SK-N-SH (cell line): ENCODE measurements around the gene ABHD6. TPM values are rescaled to one million over a fixed set of nuclear protein-coding genes. Genes with fewer than 3 reads are reported as not detected.

ENCODE experiments used
- CTCF ChIA-PET: fragments of 300-600, 350-600 bp; formaldehyde crosslinking; extraction: SDS; loops from one replicate; lab custom pipeline; 2021; lab: Yijun Ruan, JAX
- POLR2A ChIA-PET: fragments of 350-600 bp; sonication (Branson Sonifier 250); formaldehyde crosslinking; extraction: SDS; loops from one replicate; lab custom pipeline; 2020; ENCODE audit warnings: antibody characterized with exemption, inconsistent platforms; lab: Yijun Ruan, JAX
- DNase-seq: peaks from one replicate; pipeline ENCODE4 v3.0.0; 2012
- H2AFZ ChIP-seq: fragments of 200-600 bp; sonication (generic); 2 replicates; pipeline ENCODE4 v1.8.1; 2016; ENCODE audit warnings: antibody characterized with exemption, mild to moderate bottlenecking, low read depth
- H3F3A ChIP-seq: fragments of 200-600 bp; sonication (generic); replicated peaks from 2 replicates; pipeline ENCODE3; 2016; ENCODE audit warnings: antibody characterized with exemption, mild to moderate bottlenecking; ENCODE audit not compliant: insufficient read depth
- H3K27ac ChIP-seq, 2 experiments: fragments of 200-500 bp in 1 of 2; fragments of 200-600 bp in 1 of 2; sonication (Bioruptor generic) in 1 of 2; sonication (generic), shearing (Covaris generic) in 1 of 2; 2 replicates each; pipeline versions ENCODE4 v1.5.1 to v1.6.1; 2014 to 2016; ENCODE audit warnings: low read depth in 2 of 2, inconsistent platforms in 1 of 2, low read length in 1 of 2, mild to moderate bottlenecking in 1 of 2, mixed read lengths in 1 of 2
- H3K27me3 ChIP-seq: fragments of 200-600 bp; sonication (generic), shearing (Covaris generic); 2 replicates; pipeline ENCODE4 v1.6.1; 2016; ENCODE audit warnings: mixed run types; ENCODE audit not compliant: insufficient read depth
- H3K36me3 ChIP-seq, 2 experiments: fragments of 200-500 bp in 1 of 2; fragments of 200-600 bp in 1 of 2; sonication (Bioruptor generic) in 1 of 2; sonication (generic) in 1 of 2; replicated peaks in 1 of 2; 2 replicates each; pipeline versions ENCODE3 to v1.5.1; 2014 to 2016; ENCODE audit warnings: low read length in 1 of 2, mild to moderate bottlenecking in 1 of 2; ENCODE audit not compliant: insufficient read depth in 2 of 2, control insufficient read depth in 1 of 2
- H3K4me1 ChIP-seq, 2 experiments: fragments of 200-500 bp in 1 of 2; fragments of 200-600 bp in 1 of 2; sonication (Bioruptor generic) in 1 of 2; sonication (generic), shearing (Covaris generic) in 1 of 2; 2 replicates each; pipeline versions ENCODE4 v1.5.1 to v1.6.1; 2014 to 2016; ENCODE audit warnings: low read depth in 1 of 2, low read length in 1 of 2, mixed run types in 1 of 2; ENCODE audit not compliant: insufficient read depth in 2 of 2, control insufficient read depth in 1 of 2
- H3K4me2 ChIP-seq: fragments of 200-600 bp; sonication (generic), shearing (Covaris generic); 2 replicates; pipeline ENCODE4 v1.6.1; 2017; ENCODE audit warnings: mixed run types
- H3K4me3 ChIP-seq, 2 experiments: fragments of 200-500 bp in 1 of 2; fragments of 200-600 bp in 1 of 2; sonication (Bioruptor generic) in 1 of 2; sonication (generic), shearing (Covaris generic) in 1 of 2; 2 replicates each; pipeline versions ENCODE4 v1.5.1 to v1.8.1; 2014 to 2016; ENCODE audit warnings: low read depth in 2 of 2, inconsistent platforms in 1 of 2, low read length in 1 of 2, mild to moderate bottlenecking in 1 of 2, mixed read lengths in 1 of 2, moderate library complexity in 1 of 2
- H3K79me2 ChIP-seq: fragments of 200-600 bp; sonication (generic); 2 replicates; pipeline ENCODE4 v1.8.1; 2017; ENCODE audit warnings: mild to moderate bottlenecking; ENCODE audit not compliant: insufficient read depth
- H3K9ac ChIP-seq: fragments of 200-600 bp; sonication (generic); 2 replicates; pipeline ENCODE4 v1.6.1; 2017; ENCODE audit warnings: mixed run types
- H3K9me2 ChIP-seq: fragments of 200-600 bp; sonication (generic); 2 replicates; pipeline ENCODE4 v1.6.1; 2017; ENCODE audit warnings: mixed run types
- H3K9me3 ChIP-seq: fragments of 200-600 bp; sonication (generic); 2 replicates; pipeline ENCODE4 v1.6.1; 2017; ENCODE audit warnings: mixed run types, mild to moderate bottlenecking, moderate library complexity
- H4K20me1 ChIP-seq: fragments of 200-600 bp; sonication (generic); 2 replicates; pipeline ENCODE4 v1.6.1; 2017; ENCODE audit warnings: mild to moderate bottlenecking, mixed run types; ENCODE audit not compliant: insufficient read depth
- CHD2 ChIP-seq: fragments of 150-350 bp; IDR thresholded peaks from 2 replicates; pipeline ENCODE4 v1.6.1; 2018; ENCODE audit warnings: low read length; ENCODE audit not compliant: partially characterized antibody
- EP300 ChIP-seq, 2 experiments: IDR thresholded peaks; 2 replicates each; pipeline versions ENCODE4 v1.4.0 to v1.6.1; 2012; ENCODE audit warnings: borderline replicate concordance in 1 of 2, low read depth in 1 of 2, low read length in 1 of 2
- FOXM1 ChIP-seq: IDR thresholded peaks from 2 replicates; pipeline ENCODE4 v1.4.0; 2012; ENCODE audit warnings: low read depth, mild to moderate bottlenecking
- MEF2A ChIP-seq: IDR thresholded peaks from 2 replicates; pipeline ENCODE4 v1.4.0; 2012; ENCODE audit warnings: low read depth, borderline replicate concordance
- MXI1 ChIP-seq: IDR thresholded peaks from 2 replicates; pipeline ENCODE4 v1.6.1; 2012; ENCODE audit warnings: mild to moderate bottlenecking, low read depth, low read length, improper control_type of control experiment
- NFIC ChIP-seq: IDR thresholded peaks from 2 replicates; pipeline ENCODE4 v1.4.0; 2012; ENCODE audit warnings: borderline replicate concordance
- RAD21 ChIP-seq: IDR thresholded peaks from 2 replicates; pipeline ENCODE4 v1.6.1; 2012; ENCODE audit warnings: mild to moderate bottlenecking, low read length
- RCOR1 ChIP-seq: fragments of 150-350 bp; IDR thresholded peaks from 2 replicates; pipeline ENCODE4 v1.6.1; 2017; ENCODE audit warnings: antibody characterized with exemption, low read length
- RXRA ChIP-seq: IDR thresholded peaks from 2 replicates; pipeline ENCODE4 v1.4.0; 2012; ENCODE audit warnings: low read depth, mild to moderate bottlenecking, borderline replicate concordance
- SIN3A ChIP-seq: IDR thresholded peaks from 2 replicates; pipeline ENCODE4 v1.6.1; 2012; ENCODE audit warnings: low read depth, mild to moderate bottlenecking, low read length, moderate library complexity, borderline replicate concordance
- SMC3 ChIP-seq: IDR thresholded peaks from 2 replicates; pipeline ENCODE4 v1.6.1; 2012; ENCODE audit warnings: low read depth, low read length, improper control_type of control experiment
- TAF1 ChIP-seq: IDR thresholded peaks from 2 replicates; pipeline ENCODE4 v1.6.1; 2012; ENCODE audit warnings: low read depth, mild to moderate bottlenecking, low read length, moderate library complexity, borderline replicate concordance
- TEAD4 ChIP-seq: IDR thresholded peaks from 2 replicates; pipeline ENCODE4 v1.4.0; 2012; ENCODE audit warnings: mild to moderate bottlenecking, borderline replicate concordance; ENCODE audit not compliant: insufficient read depth
- WGBS: methylation state at CpG from one replicate; pipeline ENCODE4 v1.1.6; 2017; ENCODE audit warnings: low lambda C conversion rate; 5-methylcytosine and 5-hydroxymethylcytosine counted together
- polyA plus RNA-seq, 3 experiments: library from polyadenylated mRNA; depleted of rRNA; stranded (reverse); fragments of >200 nt; gene quantifications; 2 replicates each; pipeline ENCODE4 v1.2.3, GENCODE V29; 2012
- TF ChIP-seq, protein P1 (sequence below): IDR thresholded peaks from 2 replicates; pipeline ENCODE4 v1.6.1; 2012; ENCODE audit warnings: mild to moderate bottlenecking, low read depth, low read length, moderate library complexity
- TF ChIP-seq, protein P2 (sequence below): fragments of 150-350 bp; IDR thresholded peaks from 2 replicates; pipeline ENCODE4 v1.6.1; 2016; ENCODE audit warnings: mild to moderate bottlenecking, low read depth, low read length
- TF ChIP-seq, protein P3 (sequence below): IDR thresholded peaks from 2 replicates; pipeline ENCODE4 v1.4.0; 2012; ENCODE audit warnings: low read depth, borderline replicate concordance
- TF ChIP-seq, protein P4 (sequence below): IDR thresholded peaks from 2 replicates; pipeline ENCODE4 v1.4.0; 2012; ENCODE audit warnings: low read depth
- TF ChIP-seq, protein P5 (sequence below): IDR thresholded peaks from 2 replicates; pipeline ENCODE4 v1.4.0; 2012; ENCODE audit warnings: low read depth, borderline replicate concordance

The ABHD6 gene
- polyA plus RNA-seq, 1 of the 3 experiments (the other 2 are of a cell fraction): 10.7 TPM

DNA sequence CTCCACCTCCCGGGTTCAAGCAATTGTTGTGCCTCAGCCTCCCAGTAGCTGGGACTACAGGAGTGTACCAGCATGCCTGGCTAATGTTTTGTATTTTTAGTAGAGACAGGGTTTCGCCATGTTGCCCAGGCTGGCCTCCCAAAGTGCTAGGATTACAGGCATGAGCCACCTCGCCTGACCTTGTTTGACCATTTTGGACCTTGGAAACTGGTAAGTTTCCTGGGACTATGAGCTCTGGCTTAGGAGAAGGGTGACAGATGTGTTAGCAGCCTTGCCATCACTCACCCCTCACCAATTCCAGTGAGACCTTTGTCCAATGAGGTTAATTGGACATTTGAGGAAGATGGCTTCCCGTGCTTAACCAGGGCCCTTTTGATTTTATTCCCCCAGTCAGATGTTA, 46.7 kb upstream of the ABHD6 start:
- no peaks in the 10 kb centered on the region for H3K79me2 ChIP-seq

DNA sequence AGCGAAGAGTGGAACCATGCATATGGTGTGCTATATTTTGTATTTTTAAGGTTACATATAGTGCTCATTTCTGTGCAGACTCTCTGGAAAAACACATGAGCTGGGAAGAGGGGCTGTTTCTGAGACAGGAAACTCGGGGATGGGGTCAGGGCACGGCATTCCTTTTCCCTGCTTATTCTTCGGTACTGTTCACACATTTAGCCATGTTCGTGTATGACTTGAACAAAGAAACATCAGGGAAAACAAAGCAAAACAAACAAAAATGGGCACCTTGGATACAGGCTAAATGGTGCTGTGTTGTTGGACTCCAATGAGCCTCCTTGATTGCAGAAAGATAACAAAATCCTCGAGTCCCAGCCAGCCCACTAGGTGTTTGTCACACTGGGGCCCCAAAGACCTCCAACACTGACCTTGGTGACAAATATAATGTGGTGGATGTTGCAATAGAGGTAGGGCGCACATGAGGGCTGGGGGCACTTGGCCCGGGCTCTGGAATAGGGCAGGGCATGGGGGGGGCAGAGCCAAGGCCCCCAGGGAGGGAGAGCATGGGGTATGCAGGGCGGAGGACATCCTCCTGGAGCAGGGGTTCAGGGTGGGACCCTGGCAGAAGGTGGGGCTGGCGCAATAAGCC, 46.1 kb upstream of the ABHD6 start:
- H3K4me2 ChIP-seq: no peak overlapping the region
- ChIA-PET POLR2A (no interaction called here), CTCF (interaction anchor here (4.2 to 8.9 kb wide), 3 partner anchors 14 to 116 kb away, joined by 35 to 63 read pairs (median 44); partner anchors contain the start of genes HTD2 and RPP14)
- TF ChIP-seq, protein P1, sequence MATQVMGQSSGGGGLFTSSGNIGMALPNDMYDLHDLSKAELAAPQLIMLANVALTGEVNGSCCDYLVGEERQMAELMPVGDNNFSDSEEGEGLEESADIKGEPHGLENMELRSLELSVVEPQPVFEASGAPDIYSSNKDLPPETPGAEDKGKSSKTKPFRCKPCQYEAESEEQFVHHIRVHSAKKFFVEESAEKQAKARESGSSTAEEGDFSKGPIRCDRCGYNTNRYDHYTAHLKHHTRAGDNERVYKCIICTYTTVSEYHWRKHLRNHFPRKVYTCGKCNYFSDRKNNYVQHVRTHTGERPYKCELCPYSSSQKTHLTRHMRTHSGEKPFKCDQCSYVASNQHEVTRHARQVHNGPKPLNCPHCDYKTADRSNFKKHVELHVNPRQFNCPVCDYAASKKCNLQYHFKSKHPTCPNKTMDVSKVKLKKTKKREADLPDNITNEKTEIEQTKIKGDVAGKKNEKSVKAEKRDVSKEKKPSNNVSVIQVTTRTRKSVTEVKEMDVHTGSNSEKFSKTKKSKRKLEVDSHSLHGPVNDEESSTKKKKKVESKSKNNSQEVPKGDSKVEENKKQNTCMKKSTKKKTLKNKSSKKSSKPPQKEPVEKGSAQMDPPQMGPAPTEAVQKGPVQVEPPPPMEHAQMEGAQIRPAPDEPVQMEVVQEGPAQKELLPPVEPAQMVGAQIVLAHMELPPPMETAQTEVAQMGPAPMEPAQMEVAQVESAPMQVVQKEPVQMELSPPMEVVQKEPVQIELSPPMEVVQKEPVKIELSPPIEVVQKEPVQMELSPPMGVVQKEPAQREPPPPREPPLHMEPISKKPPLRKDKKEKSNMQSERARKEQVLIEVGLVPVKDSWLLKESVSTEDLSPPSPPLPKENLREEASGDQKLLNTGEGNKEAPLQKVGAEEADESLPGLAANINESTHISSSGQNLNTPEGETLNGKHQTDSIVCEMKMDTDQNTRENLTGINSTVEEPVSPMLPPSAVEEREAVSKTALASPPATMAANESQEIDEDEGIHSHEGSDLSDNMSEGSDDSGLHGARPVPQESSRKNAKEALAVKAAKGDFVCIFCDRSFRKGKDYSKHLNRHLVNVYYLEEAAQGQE: no peak
- TF ChIP-seq RXRA: no peak
- no peak for TF ChIP-seq EP300 (IDR thresholded peaks at IDR 0.05; ENCODE audit: borderline replicate concordance in 1 of 2, low read depth in 1 of 2, low read length in 1 of 2)
- TF ChIP-seq SMC3: no peak
- TF ChIP-seq RCOR1: no peak
- TF ChIP-seq FOXM1: no peak
- no peak for TF ChIP-seq NFIC
- no peak for TF ChIP-seq RAD21
- no peak for TF ChIP-seq TAF1
- TF ChIP-seq MXI1: no peak
- no peak for TF ChIP-seq MEF2A

More for the DNA sequence above, 46.7 kb upstream of the ABHD6 start:
- no peak for DNase-seq
- ChIA-PET POLR2A (no interaction called here), CTCF (interaction anchor here (0.6 to 8.9 kb wide), 6 partner anchors 13 to 224 kb away, joined by 3 to 63 read pairs (median 20); partner anchors contain the start of genes HTD2 and RPP14)
- no peaks in the 10 kb centered on the region for H3K9me3 ChIP-seq
- TF ChIP-seq, protein P2, sequence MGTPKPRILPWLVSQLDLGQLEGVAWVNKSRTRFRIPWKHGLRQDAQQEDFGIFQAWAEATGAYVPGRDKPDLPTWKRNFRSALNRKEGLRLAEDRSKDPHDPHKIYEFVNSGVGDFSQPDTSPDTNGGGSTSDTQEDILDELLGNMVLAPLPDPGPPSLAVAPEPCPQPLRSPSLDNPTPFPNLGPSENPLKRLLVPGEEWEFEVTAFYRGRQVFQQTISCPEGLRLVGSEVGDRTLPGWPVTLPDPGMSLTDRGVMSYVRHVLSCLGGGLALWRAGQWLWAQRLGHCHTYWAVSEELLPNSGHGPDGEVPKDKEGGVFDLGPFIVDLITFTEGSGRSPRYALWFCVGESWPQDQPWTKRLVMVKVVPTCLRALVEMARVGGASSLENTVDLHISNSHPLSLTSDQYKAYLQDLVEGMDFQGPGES: no peak
- TF ChIP-seq, protein P3, sequence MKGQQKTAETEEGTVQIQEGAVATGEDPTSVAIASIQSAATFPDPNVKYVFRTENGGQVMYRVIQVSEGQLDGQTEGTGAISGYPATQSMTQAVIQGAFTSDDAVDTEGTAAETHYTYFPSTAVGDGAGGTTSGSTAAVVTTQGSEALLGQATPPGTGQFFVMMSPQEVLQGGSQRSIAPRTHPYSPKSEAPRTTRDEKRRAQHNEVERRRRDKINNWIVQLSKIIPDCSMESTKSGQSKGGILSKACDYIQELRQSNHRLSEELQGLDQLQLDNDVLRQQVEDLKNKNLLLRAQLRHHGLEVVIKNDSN: no peak
- no peak for TF ChIP-seq CHD2
- TF ChIP-seq, protein P4, sequence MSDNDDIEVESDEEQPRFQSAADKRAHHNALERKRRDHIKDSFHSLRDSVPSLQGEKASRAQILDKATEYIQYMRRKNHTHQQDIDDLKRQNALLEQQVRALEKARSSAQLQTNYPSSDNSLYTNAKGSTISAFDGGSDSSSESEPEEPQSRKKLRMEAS: no peak
- TF ChIP-seq SIN3A: no peak
- no peak for TF ChIP-seq TEAD4
- TF ChIP-seq MEF2A: no peak
- TF ChIP-seq, protein P5, sequence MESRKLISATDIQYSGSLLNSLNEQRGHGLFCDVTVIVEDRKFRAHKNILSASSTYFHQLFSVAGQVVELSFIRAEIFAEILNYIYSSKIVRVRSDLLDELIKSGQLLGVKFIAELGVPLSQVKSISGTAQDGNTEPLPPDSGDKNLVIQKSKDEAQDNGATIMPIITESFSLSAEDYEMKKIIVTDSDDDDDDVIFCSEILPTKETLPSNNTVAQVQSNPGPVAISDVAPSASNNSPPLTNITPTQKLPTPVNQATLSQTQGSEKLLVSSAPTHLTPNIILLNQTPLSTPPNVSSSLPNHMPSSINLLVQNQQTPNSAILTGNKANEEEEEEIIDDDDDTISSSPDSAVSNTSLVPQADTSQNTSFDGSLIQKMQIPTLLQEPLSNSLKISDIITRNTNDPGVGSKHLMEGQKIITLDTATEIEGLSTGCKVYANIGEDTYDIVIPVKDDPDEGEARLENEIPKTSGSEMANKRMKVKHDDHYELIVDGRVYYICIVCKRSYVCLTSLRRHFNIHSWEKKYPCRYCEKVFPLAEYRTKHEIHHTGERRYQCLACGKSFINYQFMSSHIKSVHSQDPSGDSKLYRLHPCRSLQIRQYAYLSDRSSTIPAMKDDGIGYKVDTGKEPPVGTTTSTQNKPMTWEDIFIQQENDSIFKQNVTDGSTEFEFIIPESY: no peak
- TF ChIP-seq, all 33 proteins: peak for 0
- H3K9ac ChIP-seq: no peak overlapping the region
- H3K27me3 ChIP-seq: no peaks in the 10 kb centered on the region
- 91% methylated on average over 4 of the region's 4 CpGs for WGBS
- no peak overlapping the region for H3K27ac ChIP-seq
- no peak overlapping the region for H3K4me2 ChIP-seq
- no peaks in the 10 kb centered on the region for H3K4me1 ChIP-seq
- H3K36me3 ChIP-seq: no peaks in the 10 kb centered on the region
- no peaks in the 10 kb centered on the region for H3F3A ChIP-seq
- no peak overlapping the region for H2AFZ ChIP-seq
- H4K20me1 ChIP-seq: no peaks in the 10 kb centered on the region
- no peak overlapping the region for H3K4me3 ChIP-seq
- no peaks in the 10 kb centered on the region for H3K9me2 ChIP-seq

More for the DNA sequence above, 46.1 kb upstream of the ABHD6 start:
- DNase-seq: no peak
- Histone ChIP-seq H3K9me2 (no peaks in the 10 kb centered on the region), H3K27ac (no peak overlapping the region), H3K4me1 (no peaks in the 10 kb centered on the region), H4K20me1 (no peaks in the 10 kb centered on the region), H3F3A (no peaks in the 10 kb centered on the region), H3K27me3 (no peaks in the 10 kb centered on the region), H3K79me2 (no peaks in the 10 kb centered on the region), H3K4me3 (no peak overlapping the region), H2AFZ (no peak overlapping the region), H3K9me3 (no peaks in the 10 kb centered on the region), H3K36me3 (no peaks in the 10 kb centered on the region), H3K9ac (no peak overlapping the region)
- WGBS: 52% methylated on average over 8 of the region's 10 CpGs
